Keratinocyte (primary cell): ENCODE measurements around the gene MCRIP2. TPM values are rescaled to one million over a fixed set of nuclear protein-coding genes. Genes with fewer than 3 reads are reported as not detected.
A peak's percentile ranks its signal among the peaks of the same experiment; 100 is the strongest.

Experiments used
- DNase-seq: peaks from one replicate; pipeline ENCODE4 v3.0.0-alpha.2; 2011; ENCODE audit warnings: low read depth, missing footprints, low spot score
- FAIRE-seq: peaks from 2 replicates; lab custom pipeline; 2011; peaks lifted over from hg19 to GRCh38; lab: Jason Lieb, UNC
- H2AFZ ChIP-seq: 2 replicates; pipeline ENCODE4 v1.6.0; 2012; ENCODE audit warnings: low read length, control low read depth, inconsistent platforms; ENCODE audit not compliant: control insufficient read depth
- H3K27ac ChIP-seq: 2 replicates; pipeline ENCODE4 v1.5.1; 2011; ENCODE audit warnings: low read length; ENCODE audit not compliant: control insufficient read depth, insufficient read depth
- H3K27me3 ChIP-seq: 3 replicates; pipeline ENCODE4 v1.6.0; 2011; ENCODE audit warnings: low read length; ENCODE audit not compliant: control insufficient read depth, insufficient read depth; ENCODE audit errors: extremely low read depth
- H3K36me3 ChIP-seq, 2 experiments: 2 replicates in 1 of 2; 3 replicates in 1 of 2; pipeline ENCODE4 v1.5.1; 2011; ENCODE audit warnings: low read length in 2 of 2, mild to moderate bottlenecking in 1 of 2; ENCODE audit not compliant: control insufficient read depth in 2 of 2, insufficient read depth in 2 of 2; ENCODE audit errors: extremely low read depth in 1 of 2
- H3K4me1 ChIP-seq: 3 replicates; pipeline ENCODE4 v1.5.1; 2011; ENCODE audit warnings: low read length; ENCODE audit not compliant: control insufficient read depth, insufficient read depth; ENCODE audit errors: extremely low read depth
- H3K4me2 ChIP-seq: 3 replicates; pipeline ENCODE4 v1.6.0; 2011; ENCODE audit warnings: low read depth, low read length; ENCODE audit not compliant: control insufficient read depth, insufficient read depth; ENCODE audit errors: extremely low read depth
- H3K4me3 ChIP-seq, 3 experiments: fragments of 200-600 bp in 1 of 3; sonication (generic) in 1 of 3; 2 replicates in 2 of 3; 3 replicates in 1 of 3; pipeline ENCODE4 v1.5.1; 2011 to 2016; ENCODE audit warnings: low read length in 3 of 3, mild to moderate bottlenecking in 3 of 3, control low read depth in 2 of 3, inconsistent platforms in 1 of 3, low read depth in 1 of 3, mixed read lengths in 1 of 3, mixed run types in 1 of 3, moderate library complexity in 1 of 3; ENCODE audit not compliant: control insufficient read depth in 2 of 3, insufficient read depth in 2 of 3; ENCODE audit errors: extremely low read depth in 1 of 3
- H3K79me2 ChIP-seq: 2 replicates; pipeline ENCODE4 v1.6.0; 2012; ENCODE audit warnings: low read length; ENCODE audit not compliant: control insufficient read depth, insufficient read depth
- H3K9ac ChIP-seq: 3 replicates; pipeline ENCODE4 v1.6.0; 2011; ENCODE audit warnings: low read length; ENCODE audit not compliant: control insufficient read depth, insufficient read depth; ENCODE audit errors: extremely low read depth
- H3K9me1 ChIP-seq: 3 replicates; pipeline ENCODE4 v1.6.0; 2011; ENCODE audit warnings: low read length; ENCODE audit not compliant: control insufficient read depth, insufficient read depth; ENCODE audit errors: extremely low read depth
- H3K9me3 ChIP-seq: 2 replicates; pipeline ENCODE4 v1.5.1; 2012; ENCODE audit warnings: low read depth, low read length; ENCODE audit not compliant: control insufficient read depth
- H4K20me1 ChIP-seq: 3 replicates; pipeline ENCODE4 v1.6.0; 2011; ENCODE audit warnings: low read length; ENCODE audit not compliant: control insufficient read depth, insufficient read depth; ENCODE audit errors: extremely low read depth
- EZH2 ChIP-seq: IDR thresholded peaks from one replicate; pipeline ENCODE4 v1.6.1; 2012; ENCODE audit warnings: inconsistent platforms, mild to moderate bottlenecking, low read length, moderate library complexity
- dilution Hi-C: fragments of 300-500 bp; cut with MboI; formaldehyde crosslinking; loops from one replicate; pipeline ENCODE4 v1.7.0; 2020; ENCODE audit warnings: low sequenced_read_pairs; ENCODE audit not compliant: extremely low pct_ligation_motif_present
- polyA plus RNA-seq, 5 experiments: library from polyadenylated mRNA; depleted of rRNA in 3 of 5; stranded (reverse) in 3 of 5; stranded (forward) in 1 of 5; unstranded in 1 of 5; fragments of >200 nt; gene quantifications; 1 replicate in 1 of 5; 2 replicates in 3 of 5; 3 replicates in 1 of 5; pipeline versions ENCODE4 v1.2.1 to v1.2.3, GENCODE V29; 2011 to 2012; ENCODE audit warnings: missing spikeins in 2 of 5, low read depth in 1 of 5, low replicate concordance in 1 of 5
- TF ChIP-seq, protein P1 (sequence below), 3 experiments: IDR thresholded peaks in 1 of 3; conservative IDR thresholded peaks in 1 of 3; optimal IDR thresholded peaks in 1 of 3; 2 replicates in 2 of 3; 3 replicates in 1 of 3; pipeline versions ENCODE3 to v1.5.1; 2011; ENCODE audit warnings: low read length in 3 of 3, mild to moderate bottlenecking in 3 of 3, moderate library complexity in 2 of 3, control low read depth in 1 of 3, inconsistent platforms in 1 of 3; ENCODE audit not compliant: insufficient read depth in 2 of 3; ENCODE audit errors: extremely low read depth in 1 of 3

MCRIP2 gene
- polyA plus RNA-seq, 1 donor (not counting 4 experiments of a cell fraction or from before 2014, with no cell fraction given) = 8.1 TPM

DNA sequence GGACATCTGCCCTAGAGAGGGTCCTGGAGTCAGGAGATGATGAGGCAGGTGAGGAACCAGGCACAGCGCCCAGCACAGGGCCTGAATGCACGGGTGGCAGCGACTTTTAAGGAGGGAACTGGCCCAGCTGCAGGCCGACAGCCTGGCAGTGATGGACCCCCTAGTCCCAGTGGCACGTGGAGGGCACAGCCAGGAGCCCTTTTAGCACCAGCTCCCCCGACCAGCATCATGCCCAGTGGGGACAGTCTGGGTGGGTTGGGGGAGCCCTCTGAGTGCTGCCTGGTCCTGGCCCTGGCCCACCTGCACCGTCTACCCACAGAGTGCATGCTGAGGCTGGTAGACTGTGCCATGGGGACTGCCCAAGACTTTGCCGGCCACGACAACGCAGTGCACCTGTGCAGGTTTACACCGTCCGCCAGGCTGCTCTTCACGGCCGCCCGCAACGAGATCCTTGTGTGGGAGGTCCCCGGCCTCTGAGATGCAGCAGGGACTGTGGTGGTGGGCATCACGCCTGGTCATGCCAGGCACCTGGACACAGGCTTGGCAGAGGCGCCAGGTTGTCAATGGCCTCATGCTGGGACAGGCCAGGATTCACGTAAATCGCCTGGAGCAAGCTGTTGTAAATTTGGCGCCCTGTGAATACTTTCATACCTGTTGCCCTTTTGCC is 25.6 kb downstream of the MCRIP2 start:
- Histone ChIP-seq H3K9ac (peak overlapping the region; percentile 56), H3K27ac (no peak overlapping the region), H3K4me2 (peak overlapping the region; percentile 67), H3K36me3 (peaks cover 16 to 18% of the 10 kb centered on the region in 2 experiments), H3K4me1 (peaks cover 10% of the 10 kb centered on the region), H4K20me1 (no peaks in the 10 kb centered on the region), H2AFZ (peak overlapping the region; percentile 92), H3K4me3 (no peak overlapping the region), H3K27me3 (no peaks in the 10 kb centered on the region), H3K79me2 (peaks cover 28% of the 10 kb centered on the region), H3K9me1 (no peaks in the 10 kb centered on the region), H3K9me3 (no peaks in the 10 kb centered on the region)
- TF ChIP-seq EZH2 = no peak
- TF ChIP-seq, protein P1, sequence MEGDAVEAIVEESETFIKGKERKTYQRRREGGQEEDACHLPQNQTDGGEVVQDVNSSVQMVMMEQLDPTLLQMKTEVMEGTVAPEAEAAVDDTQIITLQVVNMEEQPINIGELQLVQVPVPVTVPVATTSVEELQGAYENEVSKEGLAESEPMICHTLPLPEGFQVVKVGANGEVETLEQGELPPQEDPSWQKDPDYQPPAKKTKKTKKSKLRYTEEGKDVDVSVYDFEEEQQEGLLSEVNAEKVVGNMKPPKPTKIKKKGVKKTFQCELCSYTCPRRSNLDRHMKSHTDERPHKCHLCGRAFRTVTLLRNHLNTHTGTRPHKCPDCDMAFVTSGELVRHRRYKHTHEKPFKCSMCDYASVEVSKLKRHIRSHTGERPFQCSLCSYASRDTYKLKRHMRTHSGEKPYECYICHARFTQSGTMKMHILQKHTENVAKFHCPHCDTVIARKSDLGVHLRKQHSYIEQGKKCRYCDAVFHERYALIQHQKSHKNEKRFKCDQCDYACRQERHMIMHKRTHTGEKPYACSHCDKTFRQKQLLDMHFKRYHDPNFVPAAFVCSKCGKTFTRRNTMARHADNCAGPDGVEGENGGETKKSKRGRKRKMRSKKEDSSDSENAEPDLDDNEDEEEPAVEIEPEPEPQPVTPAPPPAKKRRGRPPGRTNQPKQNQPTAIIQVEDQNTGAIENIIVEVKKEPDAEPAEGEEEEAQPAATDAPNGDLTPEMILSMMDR (optimal IDR thresholded peaks at IDR 0.05 in 1 of 3, IDR thresholded peaks at IDR 0.05 in 1 of 3, conservative IDR thresholded peaks at IDR 0.05 in 1 of 3; ENCODE audit: extremely low read depth in 1 of 3, insufficient read depth in 2 of 3, low read length in 3 of 3) = no peak
- FAIRE-seq (no peak), DNase-seq (no peak)
- dilution Hi-C loops = no loop called here

DNA sequence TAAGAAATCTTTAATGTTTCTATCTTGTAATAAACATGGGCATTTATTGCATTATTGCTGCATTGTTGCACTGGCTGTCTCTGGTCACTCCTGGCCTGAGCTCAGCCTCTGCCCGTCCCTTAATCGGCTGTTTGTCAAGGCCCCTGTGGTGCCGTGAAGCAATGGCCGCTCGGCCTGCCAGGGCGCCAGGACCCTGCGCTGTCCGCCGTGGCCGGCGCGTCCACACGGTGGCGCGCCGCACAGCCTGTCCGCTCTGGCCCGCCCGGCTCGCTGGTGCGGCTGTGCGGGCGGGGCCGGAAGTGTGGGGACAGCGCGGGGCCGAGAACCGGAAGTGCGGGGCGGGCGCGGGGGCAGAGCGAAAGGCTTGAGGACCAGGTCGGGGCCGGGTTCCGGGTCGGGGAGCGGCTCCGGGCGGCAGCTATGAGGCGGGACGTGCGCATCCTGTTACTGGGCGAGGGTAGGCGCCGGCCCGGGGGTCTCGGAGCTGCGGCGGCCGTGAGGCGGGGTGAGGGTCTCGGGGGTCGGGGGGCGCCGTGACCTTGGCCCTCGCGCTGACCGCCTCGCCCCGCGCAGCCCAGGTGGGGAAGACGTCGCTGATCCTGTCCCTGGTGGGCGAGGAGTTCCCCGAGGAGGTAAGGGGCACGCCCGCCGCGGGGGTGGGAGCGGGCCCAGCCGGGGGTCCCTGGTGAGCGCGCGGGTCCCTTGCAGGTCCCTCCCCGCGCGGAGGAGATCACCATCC is 26.3 kb downstream of the MCRIP2 start, which contains the start of gene RHOT2:
Gene RHOT2, plus strand, starts transcription at position 353 of the 739 bp plus-strand sequence. Its CDS starts 68 bp downstream, at position 421.
- H3K36me3 ChIP-seq = peaks cover 18 to 25% of the 10 kb centered on the region in 2 experiments
- peaks cover 10% of the 10 kb centered on the region for H3K4me1 ChIP-seq
- H3K4me2 ChIP-seq = peak within 1 kb of the TSS; percentile 83
- peak within 1 kb of the TSS; percentile 58 for H3K27ac ChIP-seq
- peak within 1 kb of the TSS; percentile 92 for H2AFZ ChIP-seq
- H3K79me2 ChIP-seq = peaks cover 28% of the 10 kb centered on the region
- dilution Hi-C loops = no loop called here
- no peaks in the 10 kb centered on the region for H3K9me1 ChIP-seq
- no peaks in the 10 kb centered on the region for H3K9me3 ChIP-seq
- peak; percentile 56 for FAIRE-seq
- peak within 1 kb of the TSS; percentile 81 for H3K9ac ChIP-seq
- H3K4me3 ChIP-seq = peak within 1 kb of the TSS; percentile 68 to 99 (median 85)
- H4K20me1 ChIP-seq = no peaks in the 10 kb centered on the region
- DNase-seq = no peak
- no peak for TF ChIP-seq EZH2
- TF ChIP-seq, protein P1 (optimal IDR thresholded peaks at IDR 0.05 in 1 of 3, IDR thresholded peaks at IDR 0.05 in 1 of 3, conservative IDR thresholded peaks at IDR 0.05 in 1 of 3; ENCODE audit: extremely low read depth in 1 of 3, insufficient read depth in 2 of 3, low read length in 3 of 3) = peak; percentile 53 to 91 (median 69)
- H3K27me3 ChIP-seq = no peaks in the 10 kb centered on the region
